SU-DHL-6 (cell line): ENCODE data around the gene KYAT1.

ENCODE experiments used
- EZH2phosphoT487 ChIP-seq: fragments of 200-600 bp; sonication (generic), shearing (Covaris generic); conservative IDR thresholded peaks from 2 replicates; pipeline ENCODE4 v1.6.1; 2018; ENCODE audit warnings: mild to moderate bottlenecking, antibody characterized with exemption, low read length, moderate library complexity, mixed read lengths
- TF ChIP-seq, protein P1 (sequence below): fragments of 200-600 bp; sonication (generic); IDR thresholded peaks from one replicate; pipeline ENCODE4 v1.5.1; 2017; ENCODE audit warnings: antibody characterized with exemption, mild to moderate bottlenecking, low read length, moderate library complexity; ENCODE audit not compliant: insufficient read depth, poor library complexity, severe bottlenecking

DNA sequence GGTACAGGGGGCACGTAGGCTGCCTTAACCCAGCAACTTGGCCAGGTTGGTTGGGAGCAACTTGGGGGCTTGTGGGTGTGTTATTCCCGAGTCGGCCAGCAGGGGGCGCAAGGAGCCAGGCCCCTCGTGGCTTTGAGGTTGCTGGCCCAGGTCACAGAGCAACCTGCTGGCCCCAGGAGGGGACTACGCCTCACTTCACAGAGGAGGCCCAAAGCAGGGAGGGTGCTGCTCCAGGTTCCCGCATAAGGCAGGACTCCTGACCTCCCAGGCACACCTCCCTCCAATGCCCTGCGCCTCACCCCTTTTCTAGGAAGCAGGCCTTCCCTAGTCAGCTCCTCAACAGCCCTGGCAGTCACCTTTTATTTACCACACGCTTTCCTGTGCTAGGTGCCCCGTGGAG, 18.1 kb downstream of the KYAT1 start:
- TF ChIP-seq, protein P1, sequence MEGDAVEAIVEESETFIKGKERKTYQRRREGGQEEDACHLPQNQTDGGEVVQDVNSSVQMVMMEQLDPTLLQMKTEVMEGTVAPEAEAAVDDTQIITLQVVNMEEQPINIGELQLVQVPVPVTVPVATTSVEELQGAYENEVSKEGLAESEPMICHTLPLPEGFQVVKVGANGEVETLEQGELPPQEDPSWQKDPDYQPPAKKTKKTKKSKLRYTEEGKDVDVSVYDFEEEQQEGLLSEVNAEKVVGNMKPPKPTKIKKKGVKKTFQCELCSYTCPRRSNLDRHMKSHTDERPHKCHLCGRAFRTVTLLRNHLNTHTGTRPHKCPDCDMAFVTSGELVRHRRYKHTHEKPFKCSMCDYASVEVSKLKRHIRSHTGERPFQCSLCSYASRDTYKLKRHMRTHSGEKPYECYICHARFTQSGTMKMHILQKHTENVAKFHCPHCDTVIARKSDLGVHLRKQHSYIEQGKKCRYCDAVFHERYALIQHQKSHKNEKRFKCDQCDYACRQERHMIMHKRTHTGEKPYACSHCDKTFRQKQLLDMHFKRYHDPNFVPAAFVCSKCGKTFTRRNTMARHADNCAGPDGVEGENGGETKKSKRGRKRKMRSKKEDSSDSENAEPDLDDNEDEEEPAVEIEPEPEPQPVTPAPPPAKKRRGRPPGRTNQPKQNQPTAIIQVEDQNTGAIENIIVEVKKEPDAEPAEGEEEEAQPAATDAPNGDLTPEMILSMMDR = peak; percentile 86
- TF ChIP-seq EZH2phosphoT487 = no peak
